Hypothalamus (tissue), 51 donors: ENCODE data around the gene ATIC.

Source experiments
- DNase-seq, 51 donors: peaks; one replicate each; lab custom pipeline; 2025; lab: John Stamatoyannopoulos, UW

Gene ATIC

DNA sequence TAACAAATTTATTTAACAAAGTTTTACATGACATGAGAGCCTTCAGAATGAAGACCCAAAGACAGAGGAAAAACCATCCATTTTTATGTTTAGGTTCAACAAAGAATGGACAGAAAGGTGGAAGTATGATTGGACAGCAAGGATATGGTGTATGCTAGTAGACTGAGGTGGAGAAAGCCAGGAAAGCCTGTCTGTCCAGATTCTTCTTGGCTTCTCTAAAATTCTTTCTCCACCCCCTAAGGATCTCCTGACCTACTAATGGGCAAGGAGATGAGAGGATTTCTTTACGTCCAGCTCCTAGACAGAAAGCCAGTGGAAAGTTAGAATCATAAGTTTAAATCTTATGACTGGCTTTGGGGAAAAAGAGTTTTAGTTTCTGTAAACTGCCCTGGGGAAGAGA, 3.0 kb downstream of the ATIC start:
- DNase-seq, result no peak

GRCh38 chr2:215315301-215315700, 3.4 kb downstream of the ATIC start:
- DNase-seq, result no peak

- no peak for DNase-seq
Measured at GRCh38 chr2:215316336-215316735, 4.5 kb downstream of the ATIC start.

GRCh38 chr2:215319500-215319899, 7.6 kb downstream of the ATIC start:
- no peak for DNase-seq

DNA sequence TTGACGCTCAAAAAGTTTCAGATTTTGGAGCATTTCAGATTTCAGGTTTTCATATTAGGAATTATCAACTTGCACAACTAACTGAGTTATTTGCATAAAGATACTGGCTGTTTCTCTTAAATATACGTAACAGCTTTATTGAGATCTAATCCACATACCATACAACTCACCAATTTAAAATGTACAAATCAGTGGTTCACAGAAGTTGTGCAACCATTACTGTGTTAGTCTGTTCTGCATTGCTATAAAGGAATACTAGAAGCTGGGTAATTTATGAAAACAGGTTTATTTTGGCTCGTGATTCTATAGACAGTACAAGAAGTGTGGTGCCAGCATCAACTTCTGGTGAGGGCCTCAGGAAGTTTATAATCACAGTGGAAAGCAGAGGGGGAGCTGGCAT, 8.2 kb downstream of the ATIC start:
- no peak for DNase-seq

DNA sequence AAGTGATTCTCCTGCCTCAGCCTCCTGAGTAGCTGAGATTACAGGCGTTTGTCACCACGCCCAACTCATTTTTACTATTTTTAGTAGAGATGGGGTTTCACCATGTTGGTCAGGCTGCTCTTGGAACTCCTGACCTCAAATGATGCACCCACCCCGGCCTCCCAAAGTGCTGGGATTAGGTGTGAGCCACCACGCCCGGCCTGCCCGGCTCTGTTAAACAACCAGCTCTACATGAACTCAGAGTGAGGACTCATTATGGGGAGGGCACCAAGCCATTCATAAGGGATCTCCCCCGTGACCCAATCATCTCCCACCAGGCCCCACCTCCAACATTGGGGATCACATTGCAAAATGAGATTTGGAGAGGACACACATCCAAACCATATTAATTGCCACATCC, 8.8 kb downstream of the ATIC start:
- no peak for DNase-seq

DNA sequence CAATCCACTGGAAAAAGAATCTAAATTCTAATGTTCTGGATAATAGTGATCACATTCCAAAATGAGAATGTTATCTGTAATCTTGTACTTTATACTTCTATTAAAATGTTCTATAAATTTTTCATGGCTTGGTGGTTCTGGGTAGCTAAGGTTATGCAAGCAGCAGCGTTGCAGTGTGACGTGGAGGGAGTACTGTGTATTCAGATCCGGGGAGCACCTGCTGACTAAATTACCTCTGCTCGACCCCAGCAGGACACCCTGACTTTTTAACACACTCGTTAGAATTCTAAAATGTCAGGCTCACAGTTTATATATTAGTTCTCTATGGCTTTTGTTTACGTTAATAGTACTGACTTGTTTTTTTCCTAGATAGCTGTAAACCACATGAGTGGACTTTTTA, 13.0 kb downstream of the ATIC start:
- peak in 1 of 51 donors; percentile 11 for DNase-seq

- DNase-seq, result no peak
Measured at GRCh38 chr2:215328066-215328465, 16.2 kb downstream of the ATIC start.

DNA sequence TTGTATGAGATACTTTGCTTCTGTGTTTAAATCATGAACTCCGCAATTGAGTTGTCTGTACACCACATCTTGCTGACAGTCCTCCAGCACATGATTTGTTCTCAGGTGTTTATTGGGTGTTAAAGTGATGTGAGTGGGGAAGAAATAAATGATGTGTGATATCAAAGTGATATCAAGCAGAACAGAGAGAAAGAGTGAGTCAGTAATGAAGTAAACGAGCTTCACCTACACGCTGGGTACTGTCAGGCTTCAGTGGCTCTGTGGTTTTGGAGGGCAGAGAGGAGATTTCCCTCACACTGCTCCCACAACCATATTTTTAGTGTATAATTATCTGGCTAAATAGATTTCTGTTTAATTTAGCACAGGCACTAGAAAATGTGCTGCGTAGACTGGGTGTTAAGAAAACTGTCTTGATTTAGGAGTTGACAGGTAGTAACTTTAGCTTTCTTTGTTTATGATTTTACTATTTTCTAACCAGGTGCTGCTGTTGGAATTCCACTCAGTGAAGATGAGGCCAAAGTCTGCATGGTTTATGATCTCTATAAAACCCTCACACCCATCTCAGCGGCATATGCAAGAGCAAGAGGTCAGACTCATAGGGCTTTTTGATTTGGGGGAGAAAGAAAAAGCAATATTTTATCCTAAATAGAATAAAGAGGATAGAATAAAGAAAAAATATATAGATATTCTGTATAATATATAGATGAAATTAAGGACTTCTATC, 21.2 kb downstream of the ATIC start:
- DNase-seq, result no peak

GRCh38 chr2:215338883-215339679, 27.2 kb downstream of the ATIC start:
- no peak for DNase-seq

DNA sequence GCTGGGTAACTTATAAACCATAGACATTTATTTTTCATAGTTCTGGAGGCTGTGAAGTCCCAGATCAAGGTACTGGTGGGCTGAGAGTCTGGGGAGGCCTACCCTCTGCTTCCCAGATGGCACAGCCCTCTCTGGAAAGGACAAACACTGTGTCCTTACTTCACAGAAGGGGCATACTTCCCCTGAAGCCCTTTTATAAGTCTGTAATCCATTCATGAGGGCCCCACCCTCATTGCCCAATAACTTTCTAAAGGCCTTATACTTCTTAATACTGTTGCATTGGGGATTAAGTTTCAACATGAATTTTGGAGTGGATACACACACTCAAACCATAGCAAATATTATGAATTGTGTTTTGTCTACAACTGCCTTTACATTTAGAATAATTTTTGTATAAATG, 36.0 kb downstream of the ATIC start:
- no peak for DNase-seq

GRCh38 chr2:215352602-215353001, 40.7 kb downstream of the ATIC start:
- no peak for DNase-seq

GRCh38 chr2:215354771-215355695, 43.2 kb downstream of the ATIC start:
- DNase-seq, result no peak

DNA sequence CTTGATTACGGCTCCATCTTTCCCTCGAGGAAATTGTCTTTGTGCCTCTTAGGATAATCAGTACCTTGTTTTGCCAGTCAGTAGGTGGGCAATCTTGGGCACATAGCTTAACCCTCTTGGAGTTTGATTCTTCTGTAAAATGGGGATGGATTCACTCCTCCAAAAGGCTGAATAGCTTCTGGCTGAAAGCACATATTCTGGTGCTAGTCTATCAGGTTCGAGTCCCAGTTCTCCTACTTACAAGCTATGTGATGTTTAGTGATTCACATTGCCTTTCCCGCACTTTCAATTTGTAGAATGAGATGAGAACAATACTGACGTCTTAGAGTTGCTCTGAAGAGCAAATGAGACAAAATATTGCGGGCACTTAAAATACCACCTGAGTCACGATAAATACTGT, 43.9 kb downstream of the ATIC start:
- DNase-seq, result no peak

DNA sequence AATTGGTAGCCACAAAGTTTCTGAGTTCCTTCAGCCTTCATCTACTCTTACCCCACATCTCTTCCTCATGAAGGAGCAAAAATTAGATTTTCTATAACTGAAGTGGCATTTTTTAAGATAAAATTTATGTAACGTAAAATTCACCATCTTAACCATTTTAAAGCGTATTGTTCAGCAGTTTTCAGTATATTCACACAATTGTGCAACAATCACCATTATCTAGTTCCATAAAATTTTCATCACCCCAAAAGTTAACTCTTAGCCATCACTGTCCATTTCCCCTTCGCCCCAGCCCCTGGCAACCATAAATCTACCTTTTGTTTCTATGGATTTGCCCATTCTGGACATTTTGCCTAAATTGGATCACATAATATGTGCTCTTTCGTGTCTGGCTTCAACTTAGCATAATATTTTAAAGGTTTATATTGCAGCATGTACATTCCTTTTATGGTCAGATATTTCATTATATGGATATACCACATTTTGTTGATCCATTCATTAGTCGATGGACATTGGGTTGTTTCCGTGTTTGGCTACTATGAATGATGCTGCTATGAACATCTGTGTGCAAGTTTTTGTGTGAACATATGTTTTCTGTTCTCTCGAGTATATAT, 44.6 kb downstream of the ATIC start:
- DNase-seq, result no peak

DNA sequence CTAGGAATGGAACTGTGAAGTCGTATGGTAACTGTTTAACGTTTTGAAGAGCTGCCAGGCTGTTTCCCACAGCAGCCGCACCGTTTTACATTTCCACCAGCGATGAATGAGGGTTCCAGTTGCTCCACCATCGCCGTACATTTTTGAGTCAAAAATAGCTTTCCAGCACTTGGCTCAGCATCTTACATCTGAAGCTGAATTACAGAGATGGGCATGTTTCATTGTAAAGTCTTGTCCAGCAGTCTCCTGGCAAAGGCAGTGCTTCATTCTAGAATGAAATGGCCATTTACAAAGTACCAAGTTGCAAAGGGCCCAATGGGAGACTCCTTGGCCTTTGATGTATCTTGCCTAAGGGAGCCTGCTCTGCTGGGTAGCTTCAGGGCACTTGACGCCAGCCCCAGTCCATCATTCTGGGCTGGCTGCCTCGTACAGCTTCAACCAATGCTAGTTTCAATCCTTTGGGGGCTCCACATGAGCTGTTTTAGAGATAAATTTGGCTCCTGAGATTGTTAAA, 45.1 kb downstream of the ATIC start:
- no peak for DNase-seq

DNA sequence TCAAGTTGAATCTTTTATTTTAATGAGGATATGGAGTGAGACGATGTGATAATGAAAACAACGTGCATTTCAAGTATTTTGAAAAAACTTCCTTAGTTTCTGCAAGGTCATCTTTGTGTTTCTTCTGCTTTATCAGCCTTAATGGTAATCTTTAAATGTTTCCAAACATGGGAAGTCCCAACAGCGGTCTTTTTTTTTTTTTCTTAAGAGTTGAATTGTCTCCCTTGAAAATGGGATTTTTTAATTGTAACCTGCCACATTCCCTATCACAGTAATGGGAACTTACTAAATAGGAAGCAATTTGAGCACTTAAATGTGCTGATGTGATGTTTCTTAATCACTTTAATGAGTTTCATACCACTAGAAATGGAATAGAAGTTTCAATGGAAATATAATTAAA, 45.8 kb downstream of the ATIC start:
- no peak for DNase-seq

DNA sequence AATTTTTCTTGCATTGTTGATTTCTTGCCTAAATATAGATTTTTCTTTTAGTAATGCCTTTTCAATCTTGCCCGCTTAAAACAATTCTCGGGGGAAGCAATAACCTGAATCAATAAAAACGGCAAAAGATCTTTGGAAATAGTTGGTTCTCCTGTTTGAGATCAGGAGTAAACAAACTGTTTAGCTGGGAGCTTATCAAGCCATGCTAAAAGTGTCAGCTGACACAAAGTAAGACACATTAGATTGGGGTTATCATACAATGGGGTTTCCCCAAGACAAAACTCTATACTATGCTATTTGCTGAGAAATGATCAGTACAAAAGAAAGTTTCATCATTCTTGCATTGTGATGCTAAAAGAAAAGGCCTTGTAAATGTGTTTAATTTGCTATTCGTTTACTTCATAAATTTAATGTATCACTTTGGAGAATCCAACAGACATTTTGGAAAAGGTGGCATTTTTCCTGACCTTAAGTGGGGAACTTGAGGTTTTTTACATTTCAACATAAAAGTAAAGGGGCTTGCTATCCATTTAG, 46.5 kb downstream of the ATIC start:
- no peak for DNase-seq

DNA sequence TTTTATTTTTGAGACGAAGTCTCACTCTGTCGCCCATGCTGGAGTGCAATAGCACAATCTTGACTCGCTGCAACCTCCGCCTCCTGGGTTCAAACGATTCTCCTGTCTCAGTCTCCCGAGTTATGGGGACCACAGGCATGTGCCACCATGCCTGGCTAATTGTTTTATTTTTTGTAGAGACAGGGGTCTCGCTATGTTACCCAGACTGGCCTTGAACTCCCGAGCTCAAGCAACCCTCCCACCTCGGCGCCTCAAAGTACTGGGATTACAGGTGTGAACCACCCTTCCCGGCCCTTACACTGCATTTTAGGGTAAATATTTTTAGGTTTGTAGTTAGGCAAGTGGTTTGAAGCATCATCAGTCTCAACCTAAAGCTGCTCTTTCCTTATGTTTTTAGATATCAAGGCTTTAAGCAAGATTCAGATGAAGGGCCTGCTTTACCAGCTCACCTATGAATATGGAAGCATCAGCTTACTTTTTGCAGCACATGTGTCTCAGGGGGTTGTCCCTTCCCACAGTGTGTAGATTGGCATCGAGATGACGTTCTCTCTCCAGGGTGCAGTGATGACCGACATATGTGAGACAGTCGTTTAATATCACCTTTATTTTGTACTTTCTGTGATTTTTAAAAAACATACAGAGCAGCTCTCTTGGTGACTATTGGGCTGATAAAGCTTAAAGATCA, 47.2 kb downstream of the ATIC start:
- DNase-seq, result no peak

DNA sequence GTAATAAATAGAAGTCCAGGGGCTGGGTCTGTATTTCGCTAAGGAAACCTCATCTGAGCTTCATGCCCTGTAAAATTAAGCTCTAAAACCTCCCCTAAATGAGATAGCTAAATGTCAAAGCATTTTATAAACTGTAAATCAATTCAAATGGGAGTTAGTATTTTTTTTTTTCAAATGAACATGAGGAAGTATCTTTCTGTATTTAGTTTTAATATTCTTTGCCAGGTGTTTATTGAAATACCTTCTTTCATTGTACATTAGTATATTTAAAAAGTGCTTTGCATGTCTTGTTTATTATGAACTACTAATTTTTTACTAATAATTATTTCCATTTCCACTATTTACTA, 47.7 kb downstream of the ATIC start:
- no peak for DNase-seq
